Ishikawa (cell line): ENCODE data around the gene FARS2.

ENCODE experiments used
- CEBPB ChIP-seq: IDR thresholded peaks from 2 replicates; pipeline ENCODE4 v1.6.1; 2012
- CREB1 ChIP-seq: IDR thresholded peaks from 2 replicates; pipeline ENCODE4 v1.6.1; 2012; ENCODE audit warnings: low read depth
- EGR1 ChIP-seq: IDR thresholded peaks from 2 replicates; pipeline ENCODE4 v1.6.1; 2012
- EP300 ChIP-seq: IDR thresholded peaks from 2 replicates; pipeline ENCODE4 v1.6.1; 2012; ENCODE audit warnings: borderline replicate concordance
- FOXM1 ChIP-seq: IDR thresholded peaks from 2 replicates; pipeline ENCODE4 v1.6.1; 2012; ENCODE audit warnings: low read depth, borderline replicate concordance
- MAX ChIP-seq: IDR thresholded peaks from 2 replicates; pipeline ENCODE4 v1.6.1; 2012
- NFIC ChIP-seq: IDR thresholded peaks from 2 replicates; pipeline ENCODE4 v1.6.1; 2012
- RAD21 ChIP-seq: IDR thresholded peaks from 2 replicates; pipeline ENCODE4 v1.6.1; 2012; ENCODE audit warnings: low read depth
- TAF1 ChIP-seq: IDR thresholded peaks from 2 replicates; pipeline ENCODE4 v1.6.1; 2012; ENCODE audit warnings: low read depth, mild to moderate bottlenecking
- TCF12 ChIP-seq: IDR thresholded peaks from 2 replicates; pipeline ENCODE4 v1.6.1; 2012; ENCODE audit warnings: low read depth
- TEAD4 ChIP-seq: IDR thresholded peaks from 2 replicates; pipeline ENCODE4 v1.6.1; 2012
- USF1 ChIP-seq: IDR thresholded peaks from 2 replicates; pipeline ENCODE4 v1.6.1; 2012
- YY1 ChIP-seq: IDR thresholded peaks from 2 replicates; pipeline ENCODE4 v1.6.1; 2012; ENCODE audit warnings: low read depth
- ZBTB7A ChIP-seq: IDR thresholded peaks from 2 replicates; pipeline ENCODE4 v1.6.1; 2012; ENCODE audit warnings: low read depth
- TF ChIP-seq, protein P1 (sequence below): IDR thresholded peaks from 2 replicates; pipeline ENCODE4 v1.6.1; 2012; ENCODE audit warnings: low read depth, mild to moderate bottlenecking

The FARS2 gene

DNA sequence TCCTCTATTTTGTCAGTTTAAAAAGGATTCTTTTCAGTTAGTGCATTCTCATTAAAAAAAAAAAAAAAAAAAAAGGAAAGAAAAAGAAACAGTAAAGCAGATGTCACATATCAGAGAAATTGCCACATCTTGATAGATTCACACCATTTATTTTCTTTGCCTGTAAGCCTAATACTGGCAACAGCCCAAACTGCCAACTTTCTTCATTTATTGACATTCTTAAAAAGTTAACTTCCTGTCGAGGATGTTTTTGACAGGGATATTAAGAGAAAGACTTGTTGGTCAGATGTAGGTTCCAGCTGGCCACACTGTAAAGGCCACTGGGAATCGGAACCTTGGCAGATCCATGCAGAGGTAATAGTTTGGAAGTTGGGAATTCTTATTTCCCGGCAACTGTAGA, 412.8 kb downstream of the FARS2 start:
- TF ChIP-seq NFIC = no peak
- no peak for TF ChIP-seq ZBTB7A
- TF ChIP-seq, protein P1, sequence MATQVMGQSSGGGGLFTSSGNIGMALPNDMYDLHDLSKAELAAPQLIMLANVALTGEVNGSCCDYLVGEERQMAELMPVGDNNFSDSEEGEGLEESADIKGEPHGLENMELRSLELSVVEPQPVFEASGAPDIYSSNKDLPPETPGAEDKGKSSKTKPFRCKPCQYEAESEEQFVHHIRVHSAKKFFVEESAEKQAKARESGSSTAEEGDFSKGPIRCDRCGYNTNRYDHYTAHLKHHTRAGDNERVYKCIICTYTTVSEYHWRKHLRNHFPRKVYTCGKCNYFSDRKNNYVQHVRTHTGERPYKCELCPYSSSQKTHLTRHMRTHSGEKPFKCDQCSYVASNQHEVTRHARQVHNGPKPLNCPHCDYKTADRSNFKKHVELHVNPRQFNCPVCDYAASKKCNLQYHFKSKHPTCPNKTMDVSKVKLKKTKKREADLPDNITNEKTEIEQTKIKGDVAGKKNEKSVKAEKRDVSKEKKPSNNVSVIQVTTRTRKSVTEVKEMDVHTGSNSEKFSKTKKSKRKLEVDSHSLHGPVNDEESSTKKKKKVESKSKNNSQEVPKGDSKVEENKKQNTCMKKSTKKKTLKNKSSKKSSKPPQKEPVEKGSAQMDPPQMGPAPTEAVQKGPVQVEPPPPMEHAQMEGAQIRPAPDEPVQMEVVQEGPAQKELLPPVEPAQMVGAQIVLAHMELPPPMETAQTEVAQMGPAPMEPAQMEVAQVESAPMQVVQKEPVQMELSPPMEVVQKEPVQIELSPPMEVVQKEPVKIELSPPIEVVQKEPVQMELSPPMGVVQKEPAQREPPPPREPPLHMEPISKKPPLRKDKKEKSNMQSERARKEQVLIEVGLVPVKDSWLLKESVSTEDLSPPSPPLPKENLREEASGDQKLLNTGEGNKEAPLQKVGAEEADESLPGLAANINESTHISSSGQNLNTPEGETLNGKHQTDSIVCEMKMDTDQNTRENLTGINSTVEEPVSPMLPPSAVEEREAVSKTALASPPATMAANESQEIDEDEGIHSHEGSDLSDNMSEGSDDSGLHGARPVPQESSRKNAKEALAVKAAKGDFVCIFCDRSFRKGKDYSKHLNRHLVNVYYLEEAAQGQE = no peak
- no peak for TF ChIP-seq EGR1
- TF ChIP-seq RAD21 = no peak
- TF ChIP-seq TCF12 = no peak
- TF ChIP-seq CREB1 = no peak
- no peak for TF ChIP-seq FOXM1
- TF ChIP-seq MAX = no peak
- TF ChIP-seq CEBPB = no peak
- TF ChIP-seq TEAD4 = no peak
- TF ChIP-seq USF1 = no peak
- TF ChIP-seq TAF1 = no peak
- TF ChIP-seq EP300 = no peak
- TF ChIP-seq YY1 = no peak

GRCh38 chr6:5674721-5675120, 413.4 kb downstream of the FARS2 start:
- TF ChIP-seq FOXM1 (no peak), EP300 (no peak), TEAD4 (no peak), RAD21 (no peak), USF1 (no peak), TAF1 (no peak), CEBPB (no peak), MAX (no peak), EGR1 (no peak), NFIC (no peak), TCF12 (no peak), ZBTB7A (no peak), CREB1 (no peak), YY1 (no peak)
- TF ChIP-seq, protein P1 = no peak

GRCh38 chr6:5676701-5677100, 415.4 kb downstream of the FARS2 start:
- no peak for TF ChIP-seq TAF1
- no peak for TF ChIP-seq MAX
- TF ChIP-seq USF1 = no peak
- no peak for TF ChIP-seq TCF12
- no peak for TF ChIP-seq CEBPB
- TF ChIP-seq ZBTB7A = no peak
- TF ChIP-seq YY1 = no peak
- TF ChIP-seq NFIC = no peak
- TF ChIP-seq RAD21 = no peak
- no peak for TF ChIP-seq FOXM1
- TF ChIP-seq CREB1 = no peak

DNA sequence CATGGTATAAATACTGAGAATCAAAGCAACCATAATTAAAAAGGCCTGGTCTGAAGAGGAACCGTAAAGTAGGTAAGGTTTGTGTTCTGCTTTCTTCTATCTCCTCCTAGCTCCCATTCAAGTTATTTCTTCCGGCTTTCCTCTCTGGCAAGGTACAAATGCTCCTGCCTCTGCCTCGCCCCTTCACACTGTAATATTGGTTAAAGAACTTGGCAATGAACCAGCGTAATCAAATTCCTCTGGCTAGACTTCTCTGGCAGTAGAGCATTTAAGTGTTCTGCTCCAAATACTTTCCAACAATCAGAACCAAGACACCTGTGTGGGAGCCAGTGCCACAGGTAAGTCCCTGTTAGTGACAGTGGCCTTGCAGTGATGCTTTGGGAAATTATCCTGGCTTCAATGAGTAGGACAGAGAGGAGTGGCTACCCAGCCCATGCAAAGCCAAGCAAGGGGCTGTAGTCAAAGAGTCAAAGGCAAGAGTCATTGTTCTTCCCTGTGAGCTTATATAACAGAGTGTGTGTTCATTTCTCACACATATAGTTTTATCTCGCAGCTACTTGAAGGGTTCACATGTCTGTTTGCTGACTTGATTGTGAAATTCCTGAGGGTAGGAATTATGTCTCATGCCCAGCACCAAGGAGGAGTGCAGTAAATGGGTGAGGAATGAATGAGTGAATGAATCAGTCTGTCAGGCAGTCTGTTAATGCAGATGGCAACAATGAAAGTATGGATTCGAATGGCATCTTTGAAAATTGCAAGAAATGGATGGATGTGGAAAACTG, 416.1 kb downstream of the FARS2 start:
- TF ChIP-seq NFIC (peak; percentile 36; the same call in 1 of the 2 replicates), MAX (no peak), RAD21 (no peak), YY1 (no peak), TEAD4 (no peak; the same call in 1 of the 2 replicates)

- TF ChIP-seq CREB1 = no peak
- no peak for TF ChIP-seq CEBPB
- no peak for TF ChIP-seq USF1
- TF ChIP-seq, protein P1 = no peak
These were observed 418.0 kb downstream of the FARS2 start for GRCh38 chr6:5679270-5679669.
